ENCODE data around the gene ILDR1. TPM values are rescaled to one million over a fixed set of nuclear protein-coding genes. Genes with fewer than 3 reads are reported as not detected.
"Not testable (repeated sequence)": the region's sequence is repeated elsewhere in the genome, so short reads cannot be mapped to it uniquely, and the experiment has no call there.

ILDR1 gene
- total and polyA plus RNA-seq, 2 of the 4 experiments (the other 2 are of a cell fraction), result not detected

DNA sequence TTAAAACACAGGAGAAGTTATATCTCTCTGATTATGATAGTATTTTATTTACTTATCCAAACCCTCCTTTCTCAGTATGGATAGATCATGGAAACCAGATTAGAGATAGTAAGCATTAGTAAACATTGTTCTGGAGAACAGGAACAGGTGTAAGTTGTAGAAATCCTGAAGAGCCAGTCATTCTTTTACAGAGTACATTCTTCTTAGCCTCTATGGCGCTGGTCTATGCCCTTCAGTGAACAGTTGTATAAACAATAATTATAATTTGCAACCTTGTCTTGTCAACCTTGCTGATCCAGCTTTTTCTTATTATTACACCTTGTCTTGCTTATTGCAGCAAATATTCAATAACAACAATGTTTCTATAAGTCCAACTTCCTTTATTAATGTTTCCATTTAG, 80.5 kb downstream of the ILDR1 start:
- ChIA-PET CTCF (no interaction called here), POLR2A (ENCODE audit: unreplicated experiment) (no interaction called here)
- BruUV-seq (replicated peaks), result no TSS peak
- Histone ChIP-seq H4K20me1 (ENCODE audit: insufficient read depth, low read length) (no peaks in the 10 kb centered on the region), H2BK15ac (ENCODE audit: low read depth, low read length) (no peak overlapping the region), H4K8ac (ENCODE audit: low read depth in 2 of 2, low read length in 2 of 2) (no peak overlapping the region), H3K4me1 (ENCODE audit: control insufficient read depth, insufficient read depth, low read length) (no peaks in the 10 kb centered on the region), H3K36me3 (ENCODE audit: control insufficient read depth, insufficient read depth, low read length) (no peaks in the 10 kb centered on the region), H2BK120ac (ENCODE audit: low read depth, low read length) (no peak overlapping the region), H3K9me1 (ENCODE audit: insufficient read depth, low read length) (no peaks in the 10 kb centered on the region), H3K27me3 (ENCODE audit: control insufficient read depth, insufficient read depth, low read length) (no peaks in the 10 kb centered on the region), H3K14ac (replicated peaks; ENCODE audit: low read depth, low read length) (no peak overlapping the region), H3K4me3 (ENCODE audit: insufficient read depth, low read depth, low read length) (no peak overlapping the region), H3K79me1 (ENCODE audit: low read depth in 1 of 2, low read length in 2 of 2) (no peaks in the 10 kb centered on the region), H4K91ac (ENCODE audit: insufficient read depth, low read depth, low read length) (no peak overlapping the region), H3K27ac (ENCODE audit: insufficient read depth, low read length) (no peak overlapping the region), H3K23ac (ENCODE audit: low read depth, low read length) (no peak overlapping the region), H3K9me3 (ENCODE audit: control insufficient read depth, insufficient read depth, low read length) (no peaks in the 10 kb centered on the region; the same call in 1 of the 2 replicates), H2BK20ac (ENCODE audit: low read depth, low read length) (no peak overlapping the region), H2AK9ac (replicated peaks; ENCODE audit: low read depth, low read length, poor library complexity) (no peak overlapping the region), H3K9ac (ENCODE audit: low read depth, low read length) (no peak overlapping the region), H3K18ac (ENCODE audit: low read depth, low read length) (no peak overlapping the region), H2AK5ac (ENCODE audit: low read depth, low read length) (no peak overlapping the region), H3K56ac (ENCODE audit: extremely low read depth, insufficient read depth, low read length) (no peak overlapping the region), H3K4ac (ENCODE audit: low read depth, low read length) (no peak overlapping the region), H4K5ac (ENCODE audit: low read depth, low read length) (no peak overlapping the region), H2AFZ (replicated peaks; ENCODE audit: low read length, poor library complexity) (no peak overlapping the region), H2BK5ac (ENCODE audit: low read depth, low read length, poor library complexity, severe bottlenecking) (no peak overlapping the region), H3K4me2 (ENCODE audit: low read depth, low read length) (no peak overlapping the region)
- DNase-seq (no peak), ATAC-seq (ENCODE audit: low read depth) (no peak)
- dilution Hi-C loops (cut with HindIII; ENCODE audit: low sequenced_read_pairs, unreplicated experiment), result no loop called here
- in situ Hi-C loops (cut with MboI; ENCODE audit: low sequenced_read_pairs), result no loop called here
- no CpG with 5 or more reads among the region's 1 CpG for WGBS, 2 experiments (ENCODE audit: extremely low coverage in 2 of 2, insufficient read length in 1 of 2)
- intact Hi-C loops (cut with micrococcal nuclease), result no loop called here
- TF ChIP-seq CEBPB (IDR thresholded peaks at IDR 0.05; ENCODE audit: low read depth, low read length), result no peak

DNA sequence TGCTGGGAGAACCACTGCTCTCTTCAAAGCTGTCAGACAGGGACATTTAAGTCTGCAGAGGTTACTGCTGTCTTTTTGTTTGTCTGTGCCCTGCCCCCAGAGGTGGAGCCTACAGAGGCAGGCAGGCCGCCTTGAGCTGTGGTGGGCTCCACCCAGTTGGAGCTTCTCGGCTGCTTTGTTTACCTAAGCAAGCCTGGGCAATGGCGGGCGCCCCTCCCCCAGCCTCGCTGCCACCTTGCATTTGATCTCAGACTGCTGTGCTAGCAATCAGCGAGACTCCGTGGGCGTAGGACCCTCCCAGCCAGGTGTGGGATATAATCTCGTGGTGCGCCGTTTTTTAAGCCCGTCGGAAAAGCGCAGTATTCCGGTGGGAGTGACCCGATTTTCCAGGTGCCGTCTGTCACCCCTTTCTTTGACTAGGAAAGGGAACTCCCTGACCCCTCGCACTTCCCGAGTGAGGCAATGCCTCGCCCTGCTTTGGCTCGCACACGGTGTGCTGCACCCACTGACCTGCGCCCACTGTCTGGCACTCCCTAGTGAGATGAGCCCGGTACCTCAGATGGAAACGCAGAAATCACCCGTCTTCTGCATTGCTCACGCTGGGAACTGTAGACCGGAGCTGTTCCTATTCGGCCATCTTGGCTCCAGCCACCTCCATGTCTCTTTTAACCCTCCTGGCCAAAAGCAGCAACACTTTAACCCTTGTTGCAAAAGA, 83.7 kb downstream of the ILDR1 start:
- H2BK20ac ChIP-seq (ENCODE audit: low read depth, low read length); H3K27me3 ChIP-seq (ENCODE audit: control insufficient read depth, insufficient read depth, low read length); H3K27ac ChIP-seq (ENCODE audit: insufficient read depth, low read length); H2BK5ac ChIP-seq (ENCODE audit: low read depth, low read length, poor library complexity, severe bottlenecking); DNase-seq; H3K79me1 ChIP-seq (ENCODE audit: low read depth in 1 of 2, low read length in 2 of 2); H3K56ac ChIP-seq (ENCODE audit: extremely low read depth, insufficient read depth, low read length); H3K9ac ChIP-seq (ENCODE audit: low read depth, low read length); in situ Hi-C loops (cut with MboI; ENCODE audit: low sequenced_read_pairs); H4K91ac ChIP-seq (ENCODE audit: insufficient read depth, low read depth, low read length); H3K18ac ChIP-seq (ENCODE audit: low read depth, low read length); H3K36me3 ChIP-seq (ENCODE audit: control insufficient read depth, insufficient read depth, low read length); H3K4me2 ChIP-seq (ENCODE audit: low read depth, low read length); H3K4ac ChIP-seq (ENCODE audit: low read depth, low read length); H2BK120ac ChIP-seq (ENCODE audit: low read depth, low read length); BruUV-seq (replicated peaks); H3K9me1 ChIP-seq (ENCODE audit: insufficient read depth, low read length); H2AK5ac ChIP-seq (ENCODE audit: low read depth, low read length); POLR2A ChIA-PET (ENCODE audit: unreplicated experiment); intact Hi-C loops (cut with micrococcal nuclease); H3K9me3 ChIP-seq (ENCODE audit: control insufficient read depth, insufficient read depth, low read length); H2AK9ac ChIP-seq (replicated peaks; ENCODE audit: low read depth, low read length, poor library complexity); H2AFZ ChIP-seq (replicated peaks; ENCODE audit: low read length, poor library complexity); CTCF ChIA-PET; H3K4me1 ChIP-seq (ENCODE audit: control insufficient read depth, insufficient read depth, low read length); ATAC-seq (ENCODE audit: low read depth); H2BK15ac ChIP-seq (ENCODE audit: low read depth, low read length); H4K20me1 ChIP-seq (ENCODE audit: insufficient read depth, low read length); H3K4me3 ChIP-seq (ENCODE audit: insufficient read depth, low read depth, low read length); dilution Hi-C loops (cut with HindIII; ENCODE audit: low sequenced_read_pairs, unreplicated experiment); H4K5ac ChIP-seq (ENCODE audit: low read depth, low read length); H4K8ac ChIP-seq (ENCODE audit: low read depth in 2 of 2, low read length in 2 of 2); H3K14ac ChIP-seq (replicated peaks; ENCODE audit: low read depth, low read length); H3K23ac ChIP-seq (ENCODE audit: low read depth, low read length): not testable (repeated sequence)
- 77% methylated on average over 11 of the region's 29 CpGs; no CpG with 5 or more reads in 1 of the 2 experiments for WGBS, 2 experiments (ENCODE audit: extremely low coverage in 2 of 2, insufficient read length in 1 of 2)
